GM23248 (cell line): Measurements from ENCODE around the gene KIF2C. TPM values are rescaled to one million over a fixed set of nuclear protein-coding genes. Genes with fewer than 3 reads are reported as not detected.

Experiments used
- DNase-seq: peaks from one replicate; pipeline ENCODE4 v3.0.0-alpha.2; 2015
- H2AFZ ChIP-seq: fragments of 200-600 bp; sonication (generic); 2 replicates; pipeline ENCODE4 v1.6.1; 2016; ENCODE audit warnings: antibody characterized with exemption
- H3F3A ChIP-seq: fragments of 200-600 bp; sonication (generic); 2 replicates; pipeline ENCODE4 v1.6.1; 2016; ENCODE audit warnings: mild to moderate bottlenecking, antibody characterized with exemption, mixed run types; ENCODE audit not compliant: insufficient read depth
- H3K27ac ChIP-seq: fragments of 200-600 bp; sonication (generic); 2 replicates; pipeline ENCODE4 v1.5.1; 2016; ENCODE audit warnings: mild to moderate bottlenecking
- H3K27me3 ChIP-seq: fragments of 200-600 bp; sonication (generic); replicated peaks from 2 replicates; pipeline ENCODE4 v1.6.1; 2016; ENCODE audit warnings: mild to moderate bottlenecking; ENCODE audit not compliant: insufficient read depth
- H3K36me3 ChIP-seq: fragments of 200-600 bp; sonication (generic); 2 replicates; pipeline ENCODE4 v1.6.1; 2016; ENCODE audit warnings: low read depth, mild to moderate bottlenecking
- H3K4me1 ChIP-seq: fragments of 200-600 bp; sonication (generic); 2 replicates; pipeline ENCODE4 v1.6.1; 2016; ENCODE audit warnings: mild to moderate bottlenecking; ENCODE audit not compliant: insufficient read depth
- H3K4me2 ChIP-seq: fragments of 200-600 bp; sonication (generic); one replicate; pipeline ENCODE4 v1.6.1; 2016; ENCODE audit warnings: mild to moderate bottlenecking; ENCODE audit not compliant: unreplicated experiment
- H3K4me3 ChIP-seq: fragments of 200-600 bp; sonication (generic); 2 replicates; pipeline ENCODE4 v1.5.1; 2016; ENCODE audit warnings: mild to moderate bottlenecking
- H3K79me2 ChIP-seq: fragments of 200-600 bp; sonication (generic); 2 replicates; pipeline ENCODE4 v1.6.1; 2016; ENCODE audit warnings: mild to moderate bottlenecking; ENCODE audit not compliant: insufficient read depth
- H3K9ac ChIP-seq: fragments of 200-600 bp; sonication (generic); 2 replicates; pipeline ENCODE4 v1.6.1; 2016; ENCODE audit warnings: mild to moderate bottlenecking
- H3K9me2 ChIP-seq: fragments of 200-600 bp; sonication (generic); 2 replicates; pipeline ENCODE4 v1.6.1; 2016; ENCODE audit warnings: mixed run types, mild to moderate bottlenecking, moderate library complexity; ENCODE audit not compliant: insufficient read depth
- H3K9me3 ChIP-seq: fragments of 200-600 bp; sonication (generic); one replicate; pipeline ENCODE4 v1.6.1; 2017; ENCODE audit warnings: low read depth
- H4K20me1 ChIP-seq: fragments of 200-600 bp; sonication (generic); 2 replicates; pipeline ENCODE4 v1.6.0; 2016; ENCODE audit not compliant: insufficient read depth
- EZH2 ChIP-seq: fragments of 200-600 bp; sonication (generic); IDR thresholded peaks from 2 replicates; pipeline ENCODE4 v1.6.1; 2018; ENCODE audit warnings: antibody characterized with exemption, mild to moderate bottlenecking; ENCODE audit not compliant: insufficient read depth, poor library complexity, severe bottlenecking
- EZH2phosphoT487 ChIP-seq: fragments of 200-600 bp; sonication (generic); IDR thresholded peaks from 2 replicates; pipeline ENCODE4 v1.6.1; 2018; ENCODE audit warnings: antibody characterized with exemption, moderate library complexity, mild to moderate bottlenecking, low read depth; ENCODE audit not compliant: insufficient read depth
- WGBS, 2 experiments: methylation state at CpG; one replicate each; pipeline ENCODE4 v1.1.6; 2015 to 2017; ENCODE audit warnings: low lambda C conversion rate in 2 of 2, low coverage in 1 of 2; ENCODE audit errors: missing lambda C conversion rate in 2 of 2; 5-methylcytosine and 5-hydroxymethylcytosine counted together
- in situ Hi-C: fragments of 300-500 bp; cut with MboI; formaldehyde crosslinking; loops from 2 replicates; pipeline ENCODE4 v1.15.0; 2020
- polyA plus RNA-seq: library from polyadenylated mRNA; unstranded; fragments of >200 nt; fragmentation: Nextera tagmentation; extraction: Ambion mirVana; gene quantifications from 2 replicates; pipeline ENCODE4 v1.2.1, GENCODE V29; 2016
- total RNA-seq: library from RNA; depleted of rRNA; stranded (reverse); fragments of >200 nt; shearing (Covaris generic); gene quantifications from 2 replicates; pipeline ENCODE4 v1.2.3, GENCODE V29; 2014

The KIF2C gene
- total and polyA plus RNA-seq, 2 experiments from 2014 or later = 16.4 to 16.9 TPM

GRCh38 chr1:44707112-44707881, 32.3 kb upstream of the KIF2C start:
- no peaks in the 10 kb centered on the region for H3K9me3 ChIP-seq
- peak; percentile 97 for DNase-seq
- peak overlapping the region; percentile 98 for H3K27ac ChIP-seq
- H3K4me3 ChIP-seq = peak overlapping the region; percentile 51
- no peaks in the 10 kb centered on the region for H3K9me2 ChIP-seq
- in situ Hi-C loops = no loop called here
- H2AFZ ChIP-seq = peak overlapping the region; percentile 81
- no peaks in the 10 kb centered on the region for H4K20me1 ChIP-seq
- WGBS, 2 experiments = 40 to 51% methylated on average over 6 of the region's 6 CpGs
- peaks cover 23% of the 10 kb centered on the region for H3K4me1 ChIP-seq
- H3K9ac ChIP-seq = peak overlapping the region; percentile 84
- H3F3A ChIP-seq = peaks cover 13% of the 10 kb centered on the region
- TF ChIP-seq EZH2 = no peak
- no peak for TF ChIP-seq EZH2phosphoT487
- no peaks in the 10 kb centered on the region for H3K36me3 ChIP-seq
- no peaks in the 10 kb centered on the region for H3K27me3 ChIP-seq
- no peaks in the 10 kb centered on the region for H3K79me2 ChIP-seq
- H3K4me2 ChIP-seq = peak overlapping the region; percentile 85

- 32 to 34% methylated on average over 15 of the region's 15 CpGs for WGBS, 2 experiments
- no peaks in the 10 kb centered on the region for H3K9me3 ChIP-seq
- in situ Hi-C loops = no loop called here
- peak; percentile 87 for DNase-seq
- H3K9ac ChIP-seq = peak overlapping the region; percentile 84
- H3K79me2 ChIP-seq = no peaks in the 10 kb centered on the region
- H3K27ac ChIP-seq = peak overlapping the region; percentile 98
- TF ChIP-seq EZH2 = no peak
- no peak for TF ChIP-seq EZH2phosphoT487
- H3K4me2 ChIP-seq = peak overlapping the region; percentile 85
- no peaks in the 10 kb centered on the region for H4K20me1 ChIP-seq
- peaks cover 13% of the 10 kb centered on the region for H3F3A ChIP-seq
- no peaks in the 10 kb centered on the region for H3K36me3 ChIP-seq
- peaks cover 23% of the 10 kb centered on the region for H3K4me1 ChIP-seq
- no peaks in the 10 kb centered on the region for H3K9me2 ChIP-seq
- no peaks in the 10 kb centered on the region for H3K27me3 ChIP-seq
- peak overlapping the region; percentile 51; the same call in 1 of the 2 replicates for H3K4me3 ChIP-seq
- peak overlapping the region; percentile 81 for H2AFZ ChIP-seq
Observed at GRCh38 chr1:44707959-44708831, 31.4 kb upstream of the KIF2C start.

GRCh38 chr1:44713321-44713781, 26.3 kb upstream of the KIF2C start:
- Histone ChIP-seq H3K27ac (no peak overlapping the region), H3K4me3 (no peak overlapping the region), H3K79me2 (no peaks in the 10 kb centered on the region), H3K36me3 (no peaks in the 10 kb centered on the region), H3K9ac (no peak overlapping the region), H2AFZ (no peak overlapping the region), H3K9me3 (no peaks in the 10 kb centered on the region), H3K4me1 (0 out of 2 replicates have a peak, but pooled peaks cover 4% of the 10 kb centered on the region), H3K4me2 (no peak overlapping the region), H3K9me2 (no peaks in the 10 kb centered on the region), H3F3A (peaks cover 1% of the 10 kb centered on the region), H3K27me3 (no peaks in the 10 kb centered on the region), H4K20me1 (no peaks in the 10 kb centered on the region)
- DNase-seq = no peak
- WGBS, 2 experiments = 75% methylated on average over 6 of the region's 6 CpGs
- TF ChIP-seq EZH2phosphoT487 = no peak
- TF ChIP-seq EZH2 = no peak
- in situ Hi-C loops = no loop called here

- 89 to 97% methylated on average over 7 of the region's 7 CpGs for WGBS, 2 experiments
- in situ Hi-C loops = no loop called here
- no peaks in the 10 kb centered on the region for H3K27me3 ChIP-seq
- H3K79me2 ChIP-seq = no peaks in the 10 kb centered on the region
- H3F3A ChIP-seq = no peaks in the 10 kb centered on the region; the same call in 1 of the 2 replicates
- H3K36me3 ChIP-seq = no peaks in the 10 kb centered on the region
- H3K4me3 ChIP-seq = no peak overlapping the region
- H4K20me1 ChIP-seq = no peaks in the 10 kb centered on the region
- DNase-seq = no peak
- H3K9ac ChIP-seq = no peak overlapping the region
- H3K4me2 ChIP-seq = no peak overlapping the region
- TF ChIP-seq EZH2phosphoT487 (no peak), EZH2 (no peak)
- no peak overlapping the region for H3K27ac ChIP-seq
- no peaks in the 10 kb centered on the region for H3K4me1 ChIP-seq
- no peaks in the 10 kb centered on the region for H3K9me3 ChIP-seq
- H3K9me2 ChIP-seq = no peaks in the 10 kb centered on the region
- H2AFZ ChIP-seq = peak overlapping the region; percentile 74
Observed at GRCh38 chr1:44714532-44714931, 25.1 kb upstream of the KIF2C start.
